Hematopoietic multipotent progenitor cell treated with erythropoietin and hydrocortisone succinate and interleukin-3 and kit ligand, for 8 days (in vitro differentiated cells): Measurements from ENCODE around the gene WNT3.

Experiments
- DNase-seq: peaks from one replicate; pipeline ENCODE4 v3.0.0-alpha.2; 2015

The WNT3 gene

DNA sequence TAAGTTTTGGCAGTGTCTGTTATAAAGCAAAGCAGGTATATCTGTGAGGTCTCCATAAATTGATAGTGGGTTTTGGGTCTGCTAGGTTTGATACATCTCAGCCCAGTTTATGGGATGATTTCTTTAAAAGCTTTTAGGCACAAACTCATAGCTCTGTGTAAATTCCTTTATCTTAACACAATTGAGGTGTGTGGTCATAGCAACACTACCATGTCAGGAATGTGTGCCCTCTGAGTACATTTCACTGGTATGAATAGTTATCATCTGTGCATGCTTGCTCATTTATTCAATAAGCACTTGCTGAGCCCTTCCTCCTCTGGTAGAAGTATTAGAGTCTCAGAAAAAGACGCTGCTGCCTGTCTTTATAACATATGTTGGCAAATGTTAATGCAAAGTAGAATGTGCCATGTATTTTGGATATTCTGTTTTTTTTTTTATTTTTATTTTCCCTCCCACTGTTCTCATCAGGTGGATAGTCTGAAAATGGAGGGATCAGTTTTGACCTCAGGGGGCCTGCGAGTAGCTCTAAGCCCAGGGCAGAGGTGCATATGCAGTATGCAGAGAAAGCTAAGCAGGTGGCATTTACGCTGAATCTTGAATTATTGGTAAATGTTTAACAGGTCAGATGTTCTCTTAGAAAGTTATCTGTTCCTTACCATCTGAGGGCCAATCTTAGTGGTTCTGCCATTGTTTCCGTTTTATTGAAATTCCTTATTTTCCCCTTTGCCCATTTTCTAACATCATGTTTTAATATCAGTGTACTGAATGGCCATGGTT is 90.7 kb downstream of the WNT3 start:
- no peak for DNase-seq

DNA sequence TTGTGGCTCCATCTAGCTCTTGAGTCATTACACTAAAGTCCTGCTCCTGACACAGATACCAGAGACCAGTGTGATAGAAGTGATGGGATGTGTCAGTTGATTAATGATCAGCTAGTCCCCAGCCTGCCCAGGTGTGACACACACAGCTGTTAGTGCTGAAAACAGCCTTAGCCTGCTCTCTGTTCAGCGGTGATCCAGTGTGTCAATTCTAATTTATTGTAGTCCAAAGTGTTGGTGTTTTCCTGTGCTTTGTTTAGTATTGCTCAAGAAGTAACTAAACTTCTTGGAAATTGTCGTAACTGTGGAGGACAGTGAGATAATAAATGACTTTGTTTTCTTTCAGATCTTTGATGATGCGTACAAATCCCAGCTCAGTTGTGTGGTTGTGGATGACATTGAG is 92.3 kb downstream of the WNT3 start:
- no peak for DNase-seq

DNA sequence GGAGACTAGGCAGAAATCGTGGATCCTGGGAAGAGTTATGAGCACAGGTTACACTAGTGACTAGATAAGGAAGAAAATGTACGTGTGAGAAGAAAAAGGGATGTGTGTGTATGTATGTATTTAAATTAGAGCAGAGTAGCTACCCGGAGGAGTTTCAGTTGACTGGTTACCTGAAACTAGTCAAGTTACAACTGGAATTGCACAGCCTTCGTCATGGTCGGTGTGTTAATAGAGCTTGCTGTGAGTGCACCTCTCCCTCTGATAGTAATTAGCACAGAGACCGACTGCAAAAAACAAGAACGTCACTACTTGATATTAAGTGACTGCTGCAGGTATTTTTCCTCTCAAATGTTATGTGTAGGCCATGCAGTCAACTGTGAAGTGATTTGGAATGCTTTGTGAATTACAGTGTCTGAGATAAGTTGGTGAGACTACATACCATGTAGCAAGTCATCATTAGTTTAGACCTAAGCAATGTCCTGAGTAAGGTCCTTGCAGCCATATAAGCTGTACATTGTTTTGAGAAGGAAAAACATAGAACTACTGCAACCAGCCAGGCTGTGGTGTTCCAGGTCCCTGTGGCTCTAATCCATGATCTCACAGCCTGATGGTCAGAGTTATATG is 95.7 kb downstream of the WNT3 start:
- DNase-seq = no peak

DNA sequence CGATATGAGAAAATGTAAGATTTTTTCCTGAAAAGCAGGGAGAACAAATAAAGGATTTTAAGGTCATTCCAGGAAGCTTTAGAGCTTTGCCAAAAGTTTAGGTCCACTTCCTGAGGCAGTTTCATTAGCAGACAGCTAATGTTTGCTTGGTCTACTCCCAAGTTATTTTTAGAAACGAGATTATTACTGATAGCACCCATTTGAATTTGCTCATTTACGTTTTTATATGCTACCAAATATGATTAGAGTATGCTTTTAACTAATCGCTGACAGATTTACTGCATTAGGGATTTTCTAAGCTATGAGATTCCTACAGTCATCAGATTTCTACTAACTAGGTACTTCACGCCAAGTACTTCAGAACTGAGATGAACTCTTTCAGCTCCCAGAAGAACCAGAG is 98.1 kb downstream of the WNT3 start:
- DNase-seq = no peak

DNA sequence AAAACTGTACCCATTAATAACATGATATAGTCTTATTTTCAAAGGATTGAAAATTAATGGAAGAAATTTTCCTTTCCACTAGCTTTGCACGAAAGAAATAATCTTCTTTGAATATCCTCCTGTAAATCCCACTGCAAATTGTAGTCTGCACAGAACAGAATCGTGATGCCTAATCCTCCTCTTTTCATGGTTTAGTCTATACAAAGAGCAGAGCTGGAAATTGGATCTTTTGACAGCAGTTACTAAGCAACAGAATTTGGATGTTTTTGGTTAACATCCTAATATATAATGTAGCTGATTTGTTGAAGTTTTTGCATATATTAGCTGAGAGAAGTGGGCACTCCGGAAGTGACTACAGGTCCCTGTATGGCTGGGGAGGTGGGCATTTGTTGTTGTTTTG is 98.6 kb downstream of the WNT3 start:
- DNase-seq = no peak

DNA sequence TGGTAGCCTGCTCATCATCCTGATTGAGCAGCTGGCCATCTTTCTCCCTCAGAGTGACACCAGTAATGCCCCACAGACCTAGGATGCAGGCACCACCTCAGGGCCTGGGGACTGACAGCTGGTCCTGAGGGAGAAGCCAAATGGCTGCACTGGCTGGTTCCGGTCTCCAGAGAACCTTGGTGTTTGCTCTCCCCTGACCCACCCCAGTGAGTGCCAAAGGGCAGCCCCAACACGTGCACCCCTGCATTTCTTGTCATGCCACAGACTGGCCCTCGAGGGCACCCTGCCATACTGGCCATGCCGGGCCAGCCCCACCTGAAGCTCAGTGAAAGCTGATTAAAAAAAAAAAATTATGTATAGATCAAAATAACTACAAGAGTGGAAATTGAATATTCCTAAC is 100.5 kb downstream of the WNT3 start:
- DNase-seq = no peak
